Activated T-cell treated with anti-CD3 and anti-CD28 coated beads for 1 hour (primary cell): Measurements from ENCODE around the gene CDX2.

Source experiments
- DNase-seq: peaks from one replicate; pipeline ENCODE4 v3.0.0-alpha.2; 2020; ENCODE audit warnings: low read depth

The CDX2 gene

DNA sequence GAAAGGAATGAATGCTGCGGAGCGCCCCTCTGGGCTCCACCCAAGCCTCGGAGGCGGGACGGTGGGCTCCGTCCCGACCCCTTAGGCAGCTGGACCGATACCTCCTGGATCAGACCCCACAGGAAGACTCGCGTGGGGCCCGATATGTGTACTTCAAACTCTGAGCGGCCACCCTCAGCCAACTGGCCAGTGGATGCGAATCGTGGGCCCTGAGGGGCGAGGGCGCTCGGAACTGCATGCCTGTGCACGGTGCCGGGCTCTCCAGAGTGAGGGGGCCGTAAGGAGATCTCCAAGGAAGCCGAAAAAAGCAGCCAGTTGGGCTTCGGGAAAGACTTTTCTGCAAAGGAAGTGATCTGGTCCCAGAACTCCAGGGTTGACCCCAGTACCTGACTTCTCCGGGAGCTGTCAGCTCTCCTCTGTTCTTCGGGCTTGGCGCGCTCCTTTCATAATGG lies 40.7 kb downstream of the CDX2 start:
- DNase-seq, result no peak

DNA sequence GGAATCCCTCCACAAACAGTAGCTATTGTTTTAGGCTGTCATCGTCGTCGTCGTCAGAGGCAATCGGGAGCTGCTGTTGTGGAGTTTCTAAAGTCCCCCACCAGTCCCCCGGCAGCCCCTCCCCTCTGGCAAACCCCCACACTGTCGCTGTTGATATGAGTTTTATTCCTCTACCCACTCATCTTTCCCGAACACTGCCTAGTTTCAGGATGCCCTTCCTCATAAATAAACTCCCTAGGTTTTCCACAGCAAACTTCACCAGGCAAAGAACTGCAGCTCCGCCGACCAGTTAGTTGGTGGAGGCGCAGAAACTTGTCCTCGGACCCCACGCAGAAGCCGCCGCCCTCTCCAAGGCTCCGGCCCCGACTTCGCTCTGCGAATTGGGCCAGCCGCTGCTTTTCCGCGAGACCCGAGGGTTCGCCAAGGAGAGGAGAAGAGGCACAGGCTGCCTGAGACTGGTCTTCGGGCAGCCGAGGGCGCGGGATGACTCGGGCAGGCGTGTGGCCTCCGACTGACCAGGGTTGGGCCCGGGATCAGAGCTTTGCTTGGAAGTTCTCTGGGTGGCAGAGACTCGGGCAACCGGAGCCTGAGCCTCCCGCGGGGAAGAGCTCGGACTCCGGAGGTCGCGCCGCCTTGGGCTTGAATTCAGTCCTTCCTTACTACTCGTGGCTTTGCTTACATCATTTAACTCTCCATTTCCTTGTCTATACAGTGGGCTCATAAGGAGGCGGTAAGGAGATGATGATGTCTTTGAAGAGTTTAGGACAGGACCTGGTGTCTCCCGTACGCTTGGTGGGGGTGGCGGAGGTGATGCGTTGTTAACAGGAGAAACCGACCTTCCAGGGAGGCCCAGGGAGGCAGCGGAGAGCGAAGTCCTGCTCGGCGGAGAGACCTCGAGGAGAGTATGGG lies 41.4 kb downstream of the CDX2 start:
- no peak for DNase-seq

DNA sequence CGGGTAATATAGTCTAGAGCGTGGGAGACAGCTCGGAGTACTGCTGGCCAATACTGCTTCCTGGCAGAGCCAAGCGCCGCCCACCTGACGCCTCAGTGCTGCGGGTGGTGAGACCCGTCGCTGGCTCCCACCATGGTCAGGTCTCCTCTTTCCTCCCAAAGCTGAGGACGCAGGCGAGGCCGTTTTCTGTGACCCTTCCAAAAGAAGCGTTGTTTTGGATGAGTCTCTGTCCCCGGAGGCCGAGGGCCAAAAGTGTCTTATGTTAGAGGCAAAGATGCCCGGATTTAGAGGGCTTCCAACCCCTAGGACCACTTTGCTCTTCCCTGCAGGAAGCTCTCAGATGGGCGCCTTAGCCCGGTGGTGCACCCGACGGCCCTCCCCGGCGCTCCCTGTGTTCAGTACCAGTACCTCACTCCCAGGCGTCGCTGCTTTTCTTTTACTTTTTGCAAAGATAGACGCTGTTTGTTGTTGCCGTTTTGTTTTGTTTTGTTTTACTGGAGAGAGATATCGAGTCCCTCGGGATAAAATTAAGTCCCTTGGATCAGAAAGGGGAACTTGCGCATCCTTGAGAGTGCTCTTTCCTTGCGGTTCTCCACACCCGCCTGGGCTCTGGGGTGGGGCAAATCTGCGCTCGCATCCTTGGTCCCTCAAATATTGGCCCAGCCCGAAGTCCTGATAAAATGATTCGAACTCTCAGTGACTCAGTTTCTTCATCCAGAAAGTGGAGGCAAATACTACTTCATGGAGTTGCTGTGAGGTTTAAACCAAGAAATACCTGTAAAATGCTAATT lies 42.3 kb downstream of the CDX2 start:
- no peak for DNase-seq

DNA sequence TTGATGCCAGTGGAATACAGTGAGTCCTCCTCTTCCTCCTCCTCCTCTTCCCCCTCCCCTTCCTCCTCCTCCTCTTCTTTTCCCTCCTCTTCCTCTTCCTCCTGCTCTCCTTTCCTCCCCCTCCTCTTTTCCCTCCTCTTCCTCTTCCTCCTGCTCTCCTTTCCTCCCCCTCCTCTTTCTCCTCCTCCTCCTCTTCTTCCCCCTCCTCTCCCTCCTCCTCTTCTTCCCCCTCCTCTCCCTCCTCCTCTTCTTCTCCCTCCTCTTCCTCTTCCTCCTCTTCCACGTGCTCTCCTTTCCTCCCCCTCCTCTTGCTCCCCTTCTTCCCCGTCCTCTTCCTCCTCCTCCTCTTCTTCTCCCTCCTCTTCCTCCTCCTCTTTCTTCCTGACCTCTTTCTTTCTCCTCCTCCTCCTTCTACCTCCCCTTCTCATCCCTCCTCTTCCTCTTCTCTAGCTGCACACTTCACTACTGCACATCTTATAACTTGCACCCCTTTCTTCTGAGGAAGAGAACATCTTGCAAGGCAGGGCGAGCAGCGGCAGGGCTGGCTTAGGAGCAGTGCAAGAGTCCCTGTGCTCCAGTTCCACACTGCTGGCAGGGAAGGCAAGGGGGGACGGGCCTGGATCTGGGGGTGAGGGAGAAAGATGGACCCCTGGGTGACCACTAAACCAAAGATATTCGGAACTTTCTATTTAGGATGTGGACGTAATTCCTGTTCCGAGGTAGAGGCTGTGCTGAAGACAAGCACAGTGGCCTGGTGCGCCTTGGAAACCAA lies 43.7 kb downstream of the CDX2 start:
- DNase-seq, result no peak

DNA sequence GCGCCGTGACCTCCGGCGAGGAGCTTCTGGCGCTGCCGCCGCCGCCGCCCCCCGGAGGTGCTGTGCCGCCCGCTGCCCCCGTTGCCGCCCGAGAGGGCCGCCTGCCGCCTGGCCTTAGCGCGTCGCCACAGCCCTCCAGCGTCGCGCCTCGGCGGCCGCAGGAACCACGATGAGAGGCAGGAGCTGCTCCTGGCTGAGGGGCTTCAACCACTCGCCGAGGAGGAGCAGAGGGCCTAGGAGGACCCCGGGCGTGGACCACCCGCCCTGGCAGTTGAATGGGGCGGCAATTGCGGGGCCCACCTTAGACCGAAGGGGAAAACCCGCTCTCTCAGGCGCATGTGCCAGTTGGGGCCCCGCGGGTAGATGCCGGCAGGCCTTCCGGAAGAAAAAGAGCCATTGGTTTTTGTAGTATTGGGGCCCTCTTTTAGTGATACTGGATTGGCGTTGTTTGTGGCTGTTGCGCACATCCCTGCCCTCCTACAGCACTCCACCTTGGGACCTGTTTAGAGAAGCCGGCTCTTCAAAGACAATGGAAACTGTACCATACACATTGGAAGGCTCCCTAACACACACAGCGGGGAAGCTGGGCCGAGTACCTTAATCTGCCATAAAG lies 44.5 kb downstream of the CDX2 start:
- DNase-seq, result no peak

DNA sequence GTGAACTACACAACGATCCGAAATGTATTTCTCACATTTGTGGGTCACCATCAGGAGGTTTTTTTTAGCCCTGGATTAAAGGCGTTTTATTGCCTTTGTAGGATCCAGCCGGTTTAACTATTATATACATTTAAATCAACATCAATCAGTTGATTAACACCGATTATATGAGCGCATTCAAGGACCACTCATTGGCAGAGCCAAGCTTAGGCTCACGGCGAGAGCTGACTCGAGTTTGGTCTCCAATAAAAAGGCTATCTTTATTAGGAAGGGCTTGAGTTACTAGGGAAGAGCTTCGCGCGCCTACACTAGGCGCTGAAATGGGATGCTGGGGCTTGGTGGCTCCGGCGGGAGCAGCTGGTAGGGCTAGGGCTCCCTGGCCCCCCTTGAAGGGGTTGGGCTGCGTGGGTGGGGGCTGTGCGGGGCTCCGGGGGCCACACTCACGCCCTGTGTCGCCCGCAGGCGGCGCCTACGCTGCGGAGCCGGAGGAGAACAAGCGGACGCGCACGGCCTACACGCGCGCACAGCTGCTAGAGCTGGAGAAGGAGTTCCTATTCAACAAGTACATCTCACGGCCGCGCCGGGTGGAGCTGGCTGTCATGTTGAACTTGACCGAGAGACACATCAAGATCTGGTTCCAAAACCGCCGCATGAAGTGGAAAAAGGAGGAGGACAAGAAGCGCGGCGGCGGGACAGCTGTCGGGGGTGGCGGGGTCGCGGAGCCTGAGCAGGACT lies 45.2 kb downstream of the CDX2 start:
- DNase-seq, result no peak

DNA sequence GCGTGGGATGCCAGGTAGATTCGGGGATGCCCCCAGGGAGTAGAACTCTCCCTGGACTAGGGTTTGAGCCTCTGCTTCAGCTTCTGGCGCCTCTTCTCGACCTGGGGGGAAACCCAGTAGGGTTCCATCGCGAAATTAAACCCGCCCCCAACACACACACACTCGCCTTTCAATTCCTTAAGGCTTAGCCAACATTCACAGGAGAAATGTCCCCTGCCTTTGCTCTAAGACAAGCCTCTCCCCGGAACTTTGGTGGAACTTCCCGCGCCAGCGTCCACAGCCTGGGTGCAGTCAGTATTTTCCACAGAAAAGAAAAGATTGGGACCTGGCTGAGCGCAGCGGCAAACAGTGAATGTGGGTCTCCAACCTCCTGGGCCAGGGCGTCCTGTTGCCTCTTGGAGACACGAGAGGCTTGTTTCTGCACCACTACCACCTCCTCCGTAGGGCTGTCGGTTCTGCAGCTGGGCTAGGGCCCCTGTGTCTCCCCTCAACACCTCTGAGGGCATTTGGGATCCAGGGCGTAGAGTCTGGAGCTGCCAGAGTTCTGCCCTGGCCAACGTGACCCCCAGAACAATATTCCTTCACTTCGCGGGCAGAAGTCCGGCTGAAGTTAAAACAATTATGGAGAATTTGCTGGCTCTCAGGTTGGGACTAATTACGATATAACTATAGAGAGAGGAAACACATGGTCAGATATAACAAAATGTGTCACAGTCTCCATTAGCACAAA lies 46.1 kb downstream of the CDX2 start:
- no peak for DNase-seq

DNA sequence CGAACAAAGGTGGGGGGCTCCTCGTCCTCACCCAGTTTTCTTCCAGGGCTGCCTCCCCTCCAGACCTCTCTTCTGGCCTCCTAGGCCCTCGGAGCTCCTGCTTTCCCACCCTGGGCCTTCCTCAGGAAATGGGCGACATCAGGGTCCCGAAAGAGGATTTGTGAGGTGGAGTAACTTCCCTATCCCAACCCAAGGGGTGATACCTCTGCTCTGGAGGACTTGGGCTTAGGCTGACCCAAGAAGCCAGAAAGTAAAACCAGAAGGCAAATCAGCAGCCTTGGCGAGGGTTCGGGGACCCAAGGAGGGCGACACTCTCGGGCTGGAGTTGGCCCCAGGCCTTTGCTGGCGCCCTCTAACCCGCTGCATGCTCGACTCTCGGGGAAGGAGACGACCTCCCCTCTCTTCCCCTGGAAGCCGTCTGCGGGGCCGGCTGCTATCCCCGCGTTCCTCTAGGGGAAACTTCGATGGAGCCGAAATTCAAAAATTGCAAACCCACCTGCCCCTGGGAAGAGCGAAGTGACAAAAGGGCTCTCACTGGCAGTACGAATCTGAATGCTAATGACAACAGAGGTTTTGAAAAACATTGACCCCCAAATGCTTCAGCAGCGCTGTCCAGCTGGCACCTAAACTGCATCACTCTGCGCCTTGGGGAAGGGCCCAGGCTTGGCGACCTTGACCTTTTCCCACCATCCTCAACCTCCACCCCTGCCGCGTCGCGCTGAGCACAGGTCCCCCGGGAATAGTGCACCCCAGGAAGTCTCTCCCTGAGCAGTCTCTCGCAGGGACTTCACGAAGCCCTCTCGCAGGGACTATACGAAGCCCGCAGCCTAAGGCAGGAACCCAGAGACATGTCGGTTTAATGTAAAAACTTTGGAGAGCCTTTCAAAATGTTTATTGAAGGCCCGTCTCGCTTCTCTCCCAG lies 46.9 kb downstream of the CDX2 start:
- DNase-seq, result no peak

DNA sequence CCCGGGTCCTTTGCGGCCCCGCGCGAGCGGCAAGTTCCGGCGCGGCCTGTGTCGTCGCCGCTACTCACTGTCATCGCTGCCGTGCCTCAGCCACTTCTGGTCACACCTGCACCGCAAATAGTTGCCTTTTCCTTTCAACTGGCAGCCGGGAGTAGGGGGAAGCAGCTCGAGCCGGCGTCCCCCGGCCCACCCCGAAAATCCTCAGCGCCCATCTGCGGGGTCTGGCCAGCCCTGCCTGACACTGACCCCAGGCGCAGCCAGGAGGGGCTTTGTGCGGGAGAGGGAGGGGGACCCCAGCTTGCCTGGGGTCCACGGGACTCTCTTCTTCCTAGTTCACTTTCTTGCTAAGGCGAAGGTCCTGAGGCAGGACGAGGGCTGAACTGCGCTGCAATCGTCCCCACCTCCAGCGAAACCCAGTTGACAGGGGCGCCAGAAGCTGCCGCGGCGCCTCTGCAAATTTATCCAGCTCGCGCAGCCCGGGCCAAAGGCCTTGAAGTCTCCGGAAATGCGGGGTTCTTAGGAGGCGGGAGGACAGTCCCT lies 47.6 kb downstream of the CDX2 start:
- DNase-seq, result no peak

DNA sequence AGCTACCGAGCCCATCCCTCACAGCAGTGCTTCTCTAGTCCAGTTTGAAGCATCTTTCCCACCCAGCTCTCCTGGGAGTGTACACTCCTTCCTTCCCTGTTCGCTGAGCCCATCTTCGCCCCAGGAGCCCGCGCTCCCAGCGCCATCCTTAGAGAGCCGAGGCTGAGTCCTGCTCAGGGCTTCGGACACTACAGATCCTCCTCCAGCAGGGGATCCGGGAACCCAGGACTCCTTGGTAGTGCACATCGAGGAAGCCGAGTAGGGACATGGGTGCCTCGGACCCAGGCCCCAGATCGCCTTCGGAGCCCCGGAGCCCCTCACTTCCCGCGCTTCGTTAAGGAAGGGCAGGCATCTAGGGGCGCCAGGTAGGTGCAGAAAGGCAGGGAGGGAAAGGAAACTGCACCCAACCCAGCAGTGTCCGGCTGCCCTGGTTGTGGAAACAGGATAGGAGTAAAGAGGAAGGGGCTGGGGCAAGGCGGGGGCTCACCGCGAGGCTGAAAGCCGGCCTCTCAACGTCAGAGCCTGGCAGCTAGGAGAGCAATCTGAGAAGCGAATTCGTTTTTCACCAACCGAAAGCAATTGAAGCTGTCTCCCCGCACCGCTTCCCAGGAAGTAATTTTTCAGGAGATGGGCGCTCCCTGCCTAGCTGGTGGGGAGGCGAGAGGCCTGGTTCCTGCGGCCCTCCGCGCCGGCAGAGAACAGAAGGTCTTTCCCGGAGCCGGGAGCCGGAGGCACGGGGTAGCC lies 48.3 kb downstream of the CDX2 start:
- no peak for DNase-seq

DNA sequence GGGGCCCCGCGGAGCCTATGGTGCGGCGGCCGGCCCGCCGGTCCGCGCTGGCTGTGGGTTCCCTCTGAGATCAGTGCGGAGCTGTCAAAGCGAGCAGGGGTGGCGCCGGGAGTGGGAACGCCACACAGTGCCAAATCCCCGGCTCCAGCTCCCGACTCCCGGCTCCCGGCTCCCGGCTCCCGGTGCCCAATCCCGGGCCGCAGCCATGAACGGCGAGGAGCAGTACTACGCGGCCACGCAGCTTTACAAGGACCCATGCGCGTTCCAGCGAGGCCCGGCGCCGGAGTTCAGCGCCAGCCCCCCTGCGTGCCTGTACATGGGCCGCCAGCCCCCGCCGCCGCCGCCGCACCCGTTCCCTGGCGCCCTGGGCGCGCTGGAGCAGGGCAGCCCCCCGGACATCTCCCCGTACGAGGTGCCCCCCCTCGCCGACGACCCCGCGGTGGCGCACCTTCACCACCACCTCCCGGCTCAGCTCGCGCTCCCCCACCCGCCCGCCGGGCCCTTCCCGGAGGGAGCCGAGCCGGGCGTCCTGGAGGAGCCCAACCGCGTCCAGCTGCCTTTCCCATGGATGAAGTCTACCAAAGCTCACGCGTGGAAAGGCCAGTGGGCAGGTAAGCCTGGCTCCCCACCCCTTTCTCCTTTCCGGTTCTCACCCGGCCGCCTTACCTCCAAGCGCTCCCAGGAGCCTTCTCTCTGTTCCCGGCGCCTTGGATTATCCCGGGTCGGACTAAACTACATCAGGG lies 49.0 kb downstream of the CDX2 start, which contains the start of gene PDX1:
Gene PDX1, plus strand, starts transcription at position 67 of the 743 bp plus-strand sequence. Its CDS starts 139 bp downstream, at position 206.
- no peak for DNase-seq

DNA sequence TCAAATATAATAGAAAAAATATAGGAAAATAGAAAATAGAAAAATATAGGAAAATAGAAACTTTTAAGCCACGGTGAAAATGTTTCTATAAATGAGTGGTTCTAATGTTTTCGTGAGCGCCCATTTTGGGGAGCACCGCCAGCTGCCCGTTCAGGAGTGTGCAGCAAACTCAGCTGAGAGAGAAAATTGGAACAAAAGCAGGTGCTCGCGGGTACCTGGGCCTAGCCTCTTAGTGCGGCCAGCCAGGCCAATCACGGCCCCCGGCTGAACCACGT lies 49.5 kb downstream of the CDX2 start:
- no peak for DNase-seq

DNA sequence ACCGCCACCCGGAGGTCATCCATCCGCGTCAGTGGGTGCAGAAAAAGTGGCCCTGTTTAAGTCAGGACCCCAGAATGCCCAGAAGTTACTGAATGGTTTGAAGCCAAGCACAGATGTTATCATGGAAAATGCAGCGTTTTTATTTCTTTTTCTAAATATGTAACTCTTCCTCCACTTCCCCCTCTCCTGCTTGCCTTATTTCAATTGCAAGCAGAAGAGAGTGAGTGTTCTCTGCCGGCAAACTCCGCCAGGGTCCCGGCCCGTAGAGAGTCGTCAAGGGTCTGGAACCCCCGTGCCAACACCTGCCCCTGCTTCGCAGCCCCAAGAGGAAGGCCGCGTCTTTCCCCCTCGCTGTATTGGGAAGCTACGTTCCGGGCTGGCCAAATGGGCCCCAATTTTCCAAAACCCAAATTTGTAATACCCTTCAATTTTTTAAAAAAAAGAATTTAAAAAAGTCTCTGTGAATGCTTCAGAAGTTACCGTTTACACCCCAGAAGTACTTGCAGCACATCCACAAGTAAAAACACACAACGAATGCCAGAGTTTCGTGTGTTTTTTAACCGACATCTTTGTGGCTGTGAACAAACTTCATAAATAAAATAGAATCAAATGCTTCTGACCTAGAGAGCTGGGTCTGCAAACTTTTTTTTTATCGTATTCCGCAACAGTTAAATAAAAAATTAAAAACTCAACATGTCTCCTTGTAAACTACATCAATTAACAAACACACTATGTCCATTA lies 50.0 kb downstream of the CDX2 start:
- no peak for DNase-seq

DNA sequence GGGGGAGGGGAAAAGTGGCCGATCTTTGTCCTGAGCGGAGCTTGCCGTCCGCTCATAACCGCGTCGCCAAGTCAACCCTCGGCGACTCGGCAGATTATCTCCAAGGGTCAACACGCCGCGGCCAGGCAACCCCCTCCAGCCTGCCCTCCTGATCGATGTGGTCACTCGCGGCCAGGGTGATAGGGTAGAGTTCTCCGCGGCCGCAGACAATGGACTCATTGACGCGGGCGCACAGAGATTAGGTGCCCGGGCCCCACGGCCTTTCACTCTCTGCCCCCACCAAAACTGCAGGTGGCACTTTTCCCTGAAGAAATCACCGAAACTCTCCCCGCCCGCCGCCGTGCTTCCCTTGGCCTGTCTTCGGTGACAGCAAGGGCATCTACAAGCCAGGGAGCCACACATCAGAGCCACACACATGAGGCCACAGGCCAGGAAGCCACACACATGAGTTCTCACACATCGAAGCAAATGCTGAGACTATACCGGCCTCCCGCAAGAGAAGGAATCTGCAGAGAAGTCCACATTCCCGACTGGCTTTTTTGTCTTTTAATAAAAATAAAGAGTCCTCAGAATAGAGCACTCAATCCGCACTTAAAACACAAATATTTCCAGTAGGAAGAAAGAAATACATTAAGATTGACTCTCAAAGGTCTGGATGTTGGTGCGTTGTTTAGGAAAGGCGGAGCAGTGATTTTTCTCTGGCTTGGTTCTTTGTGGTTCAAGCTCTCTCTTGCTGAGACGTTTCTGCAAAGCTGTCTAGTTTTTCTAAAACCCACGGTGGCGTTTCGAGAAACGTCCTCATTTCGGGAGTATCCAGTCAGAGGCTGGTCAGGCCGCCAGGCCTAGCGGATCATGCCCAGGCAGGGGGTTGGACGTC lies 50.8 kb downstream of the CDX2 start:
- DNase-seq, result no peak

DNA sequence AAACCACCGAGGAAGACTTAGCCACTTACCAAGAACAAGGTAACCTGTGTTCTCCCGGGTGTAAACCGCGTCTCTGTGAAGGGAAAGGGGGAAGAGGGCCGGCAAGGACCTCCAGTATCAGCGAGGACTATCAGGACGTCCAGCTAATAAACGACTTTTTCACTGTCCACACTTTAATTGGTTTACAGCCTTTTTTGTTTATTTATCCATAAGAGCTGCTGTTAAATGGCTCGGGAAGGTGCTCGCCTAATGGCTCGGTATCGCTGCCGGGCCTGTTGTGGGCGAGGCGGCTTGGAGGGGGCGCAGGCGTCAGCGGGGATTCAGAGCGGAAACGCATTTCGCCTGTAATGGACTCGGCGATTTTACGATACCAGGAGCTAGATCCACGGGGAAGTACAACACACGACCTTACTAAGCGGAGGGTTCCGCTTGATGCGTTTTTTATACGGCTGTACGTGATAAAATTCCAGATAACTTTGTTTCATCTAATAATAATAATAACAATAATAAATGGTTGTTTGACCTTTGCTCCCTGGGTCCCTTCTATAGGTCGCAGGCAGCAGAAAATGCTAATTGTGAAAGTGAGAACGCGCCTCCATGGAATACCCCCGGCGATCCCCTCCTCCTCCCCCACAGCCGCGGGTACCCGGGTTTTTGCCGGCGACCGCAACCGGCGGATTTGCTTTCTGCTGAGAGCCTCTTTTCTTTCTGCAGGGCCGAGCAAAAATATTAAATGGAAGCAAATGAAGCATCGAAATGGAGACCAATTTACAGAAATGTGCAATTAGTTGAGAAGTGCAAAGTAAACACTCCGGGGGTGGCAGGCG lies 51.8 kb downstream of the CDX2 start:
- no peak for DNase-seq
